ENCODE measurements around the gene GAB2.
A peak's percentile ranks its signal among the peaks of the same experiment; 100 is the strongest.

Gene GAB2

GRCh38 chr11:78351979-78352841, 65.4 kb downstream of the GAB2 start:
- Mint-ChIP-seq H3K4me1 (peaks cover 62% of the 10 kb centered on the region), H3K27me3 (ENCODE audit: low read depth) (no peaks in the 10 kb centered on the region), H3K27ac (peak overlapping the region; percentile 90 to 99 (median 96)), H3K36me3 (ENCODE audit: low read depth) (no peaks in the 10 kb centered on the region), H3K9me3 (peaks cover 6% of the 10 kb centered on the region), H3K4me3 (peak overlapping the region in 1 of 3 experiments; percentile 50)
- no peak for TF ChIP-seq CTCF (IDR thresholded peaks at IDR 0.05; ENCODE audit: unreplicated experiment in 3 of 3)

GRCh38 chr11:78351193-78351592, 66.4 kb downstream of the GAB2 start:
- peaks cover 65% of the 10 kb centered on the region for H3K4me1 Mint-ChIP-seq
- H3K4me3 Mint-ChIP-seq: no peak overlapping the region
- no peak for TF ChIP-seq CTCF (IDR thresholded peaks at IDR 0.05; ENCODE audit: unreplicated experiment in 3 of 3)
- no peaks in the 10 kb centered on the region for H3K36me3 Mint-ChIP-seq (ENCODE audit: low read depth)
- H3K27me3 Mint-ChIP-seq (ENCODE audit: low read depth): no peaks in the 10 kb centered on the region
- H3K9me3 Mint-ChIP-seq: no peaks in the 10 kb centered on the region
- peak overlapping the region; percentile 97 to 99 (median 98) for H3K27ac Mint-ChIP-seq

DNA sequence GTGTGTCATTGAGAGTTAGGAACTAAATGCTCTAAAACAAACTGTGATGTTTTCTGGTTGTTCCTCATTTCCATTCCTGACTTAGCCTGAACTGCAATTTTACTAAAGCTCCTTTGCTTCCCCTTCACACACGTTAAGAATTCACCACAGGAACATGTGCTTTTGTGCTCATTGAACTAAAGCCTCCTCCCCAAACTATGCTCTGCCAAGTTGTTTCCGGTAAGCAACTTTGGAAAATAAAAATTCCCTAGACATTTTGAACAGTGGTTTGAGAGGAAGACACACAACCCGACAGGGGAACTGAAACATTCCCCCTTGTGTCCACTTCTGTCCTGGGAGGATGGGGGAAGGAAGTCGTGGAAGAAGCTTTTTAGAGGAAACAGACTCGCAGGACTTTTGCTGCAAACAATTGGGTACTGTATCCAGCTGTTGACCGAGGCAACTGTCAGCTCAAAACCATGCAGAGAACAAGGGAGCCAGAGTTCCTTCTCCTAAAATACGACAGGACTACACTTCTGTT, 66.9 kb downstream of the GAB2 start:
- no peaks in the 10 kb centered on the region for H3K9me3 Mint-ChIP-seq
- no peak for TF ChIP-seq CTCF (IDR thresholded peaks at IDR 0.05; ENCODE audit: unreplicated experiment in 3 of 3)
- peak overlapping the region; percentile 7 to 55 (median 37) for H3K4me3 Mint-ChIP-seq
- H3K27me3 Mint-ChIP-seq (ENCODE audit: low read depth): no peaks in the 10 kb centered on the region
- H3K4me1 Mint-ChIP-seq: peaks cover 70% of the 10 kb centered on the region
- H3K27ac Mint-ChIP-seq: peak overlapping the region; percentile 97 to 99 (median 98)
- H3K36me3 Mint-ChIP-seq (ENCODE audit: low read depth): no peaks in the 10 kb centered on the region

DNA sequence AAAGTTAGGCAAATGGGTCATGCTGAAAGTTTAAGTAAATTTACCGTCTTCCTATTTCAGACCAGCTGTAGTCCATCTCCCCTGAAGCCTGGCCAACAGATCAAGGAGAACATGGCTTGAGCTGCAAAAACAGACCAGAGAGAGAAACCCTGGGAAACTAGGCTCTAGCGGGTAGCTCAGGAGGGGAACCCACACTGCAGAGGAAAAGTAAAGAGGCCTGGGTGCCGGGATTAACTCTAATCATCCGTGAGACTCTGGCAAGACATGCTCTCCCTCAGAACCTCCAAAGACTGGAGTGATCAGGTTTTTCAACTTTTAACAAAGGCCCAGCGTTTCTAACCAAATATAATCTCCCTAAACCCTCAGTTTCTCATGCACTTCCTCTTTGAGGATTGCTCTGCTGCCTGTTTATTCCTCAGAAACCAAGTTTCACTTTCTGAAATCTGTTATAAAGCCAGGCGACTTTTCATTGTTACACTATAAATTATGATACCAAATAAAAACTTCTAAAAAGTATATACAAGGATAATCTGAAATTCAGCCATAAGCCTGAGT, 67.5 kb downstream of the GAB2 start:
- no peaks in the 10 kb centered on the region for H3K9me3 Mint-ChIP-seq
- H3K4me3 Mint-ChIP-seq: peak overlapping the region; percentile 44 to 69 (median 69)
- no peaks in the 10 kb centered on the region for H3K27me3 Mint-ChIP-seq (ENCODE audit: low read depth)
- peak overlapping the region; percentile 97 to 99 (median 98) for H3K27ac Mint-ChIP-seq
- no peak for TF ChIP-seq CTCF (IDR thresholded peaks at IDR 0.05; ENCODE audit: unreplicated experiment in 3 of 3)
- peaks cover 74% of the 10 kb centered on the region for H3K4me1 Mint-ChIP-seq
- H3K36me3 Mint-ChIP-seq (ENCODE audit: low read depth): no peaks in the 10 kb centered on the region

DNA sequence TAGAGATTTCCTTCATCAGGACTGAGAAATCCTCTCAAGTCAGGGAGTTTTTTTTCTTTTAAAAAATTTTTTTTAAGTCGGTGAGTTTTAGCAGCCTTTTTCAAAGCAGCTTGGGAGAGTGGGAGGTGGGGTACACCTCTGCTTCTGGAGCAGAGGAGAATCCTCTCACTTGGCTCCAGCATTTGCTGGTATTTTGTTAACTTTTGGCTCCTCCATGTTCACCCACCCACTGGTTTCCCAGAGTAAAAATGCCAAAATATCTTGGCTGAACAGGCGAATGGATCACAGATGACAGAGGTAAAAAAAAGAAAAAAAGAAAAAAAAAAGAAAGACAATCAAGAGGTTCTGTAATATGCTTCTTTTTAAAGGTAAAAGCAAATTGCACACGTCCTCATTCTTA, 68.0 kb downstream of the GAB2 start:
- Mint-ChIP-seq H3K9me3 (no peaks in the 10 kb centered on the region), H3K4me1 (peaks cover 69% of the 10 kb centered on the region), H3K27me3 (ENCODE audit: low read depth) (no peaks in the 10 kb centered on the region), H3K36me3 (ENCODE audit: low read depth) (no peaks in the 10 kb centered on the region), H3K27ac (peak overlapping the region; percentile 97 to 99 (median 98)), H3K4me3 (peak overlapping the region in 2 of 3 experiments; percentile 7 to 69)
- TF ChIP-seq CTCF (IDR thresholded peaks at IDR 0.05; ENCODE audit: unreplicated experiment in 3 of 3): no peak

Measured in nephron (organoid).